ENCODE results near the gene DCTN1. TPM values are rescaled to one million over a fixed set of nuclear protein-coding genes. Genes with fewer than 3 reads are reported as not detected.

Gene DCTN1
- total RNA-seq, 1 donor from 2014 or later = 65.8 TPM

- no peak for TF ChIP-seq CTCF (IDR thresholded peaks at IDR 0.05; ENCODE audit: insufficient read depth, low read length, severe bottlenecking)
- DNase-seq (ENCODE audit: low read depth) (no peak), FAIRE-seq (no peak)
- Histone ChIP-seq H3K36me3 (ENCODE audit: control insufficient read depth, insufficient read depth, low read length) (no peaks in the 10 kb centered on the region), H3K27me3 (ENCODE audit: control insufficient read depth, insufficient read depth, low read length) (peaks cover 2% of the 10 kb centered on the region), H3K4me3 (ENCODE audit: low read depth, low read length) (no peak overlapping the region)
Observed at GRCh38 chr2:74316627-74317295, 63.4 kb downstream of the DCTN1 start.

GRCh38 chr2:74314107-74314506 lies 66.0 kb downstream of the DCTN1 start:
- Histone ChIP-seq H3K4me3 (ENCODE audit: low read depth, low read length) (no peak overlapping the region), H3K36me3 (ENCODE audit: control insufficient read depth, insufficient read depth, low read length) (no peaks in the 10 kb centered on the region), H3K27me3 (ENCODE audit: control insufficient read depth, insufficient read depth, low read length) (peaks cover 2% of the 10 kb centered on the region)
- no peak for TF ChIP-seq CTCF (IDR thresholded peaks at IDR 0.05; ENCODE audit: insufficient read depth, low read length, severe bottlenecking)
- no peak for DNase-seq (ENCODE audit: low read depth)
- FAIRE-seq = no peak

- Histone ChIP-seq H3K4me3 (ENCODE audit: low read depth, low read length) (no peak overlapping the region), H3K36me3 (ENCODE audit: control insufficient read depth, insufficient read depth, low read length) (no peaks in the 10 kb centered on the region), H3K27me3 (ENCODE audit: control insufficient read depth, insufficient read depth, low read length) (peaks cover 2% of the 10 kb centered on the region)
- DNase-seq (ENCODE audit: low read depth) (no peak), FAIRE-seq (no peak)
- TF ChIP-seq CTCF (IDR thresholded peaks at IDR 0.05; ENCODE audit: insufficient read depth, low read length, severe bottlenecking) = no peak
Observed at GRCh38 chr2:74313497-74313896, 66.6 kb downstream of the DCTN1 start.

GRCh38 chr2:74312913-74313312 lies 67.2 kb downstream of the DCTN1 start:
- Histone ChIP-seq H3K36me3 (ENCODE audit: control insufficient read depth, insufficient read depth, low read length) (no peaks in the 10 kb centered on the region), H3K4me3 (ENCODE audit: low read depth, low read length) (no peak overlapping the region), H3K27me3 (ENCODE audit: control insufficient read depth, insufficient read depth, low read length) (peaks cover 2% of the 10 kb centered on the region)
- FAIRE-seq (no peak), DNase-seq (ENCODE audit: low read depth) (no peak)
- TF ChIP-seq CTCF (IDR thresholded peaks at IDR 0.05; ENCODE audit: insufficient read depth, low read length, severe bottlenecking) = no peak

Other genes starting within 250 kb of the DCTN1 start
- gene BOLA3, start 232.4 kb downstream of the DCTN1 start, total RNA-seq = 31.1 and 52.7 TPM in 2 replicates
- gene MOB1A, start 201.4 kb downstream of the DCTN1 start, total RNA-seq = 71.1 and 80.1 TPM in 2 replicates
- 305 and 333 TPM in 2 replicates for gene MTHFD2, start 181.7 kb downstream of the DCTN1 start, total RNA-seq
- under 0.01 and 0.90 TPM in 2 replicates for gene SLC4A5, start 36.9 kb downstream of the DCTN1 start, total RNA-seq
- gene C2orf81, start 41.3 kb upstream of the DCTN1 start, total RNA-seq = 0.26 TPM in 2 replicates
- 26.9 and 31.6 TPM in 2 replicates for gene WDR54, start 41.4 kb upstream of the DCTN1 start, total RNA-seq
- gene RTKN, start 61.6 kb upstream of the DCTN1 start, total RNA-seq = 22.1 and 24.1 TPM in 2 replicates
- 13.7 and 26.6 TPM in 2 replicates for gene INO80B, start 74.8 kb upstream of the DCTN1 start, total RNA-seq
- gene WBP1, start 78.1 kb upstream of the DCTN1 start, total RNA-seq = 31.1 and 50.3 TPM in 2 replicates
- 49.5 and 50.6 TPM in 2 replicates for gene MOGS, start 85.1 kb upstream of the DCTN1 start, total RNA-seq
- 45.6 and 57.9 TPM in 2 replicates for gene MRPL53, start 92.4 kb upstream of the DCTN1 start, total RNA-seq
- 12.1 and 12.8 TPM in 2 replicates for gene CCDC142, start 102.7 kb upstream of the DCTN1 start, total RNA-seq
- 5.8 and 6.8 TPM in 2 replicates for gene TTC31, start 102.8 kb upstream of the DCTN1 start, total RNA-seq
- gene LBX2, start 119.3 kb upstream of the DCTN1 start, total RNA-seq = 0.53 and 0.77 TPM in 2 replicates
- gene PCGF1, start 127.4 kb upstream of the DCTN1 start, total RNA-seq = 35.5 and 41.5 TPM in 2 replicates
- gene TLX2, start 134.1 kb upstream of the DCTN1 start, total RNA-seq = not detected in 2 replicates
- gene DQX1, start 145.9 kb upstream of the DCTN1 start, total RNA-seq = 1.6 and 5.6 TPM in 2 replicates
- 176 and 198 TPM in 2 replicates for gene AUP1, start 149.4 kb upstream of the DCTN1 start, total RNA-seq
- 29.1 and 67.7 TPM in 2 replicates for gene HTRA2, start 149.6 kb upstream of the DCTN1 start, total RNA-seq
- gene LOXL3, start 173.6 kb upstream of the DCTN1 start, total RNA-seq = 0.13 and 0.53 TPM in 2 replicates
- 0.51 and 1.1 TPM in 2 replicates for gene DOK1, start 174.4 kb upstream of the DCTN1 start, total RNA-seq